GM12891 (cell line): ENCODE results near the gene MAP3K7CL.

Experiments
- POLR2A ChIP-seq: IDR thresholded peaks from 2 replicates; pipeline ENCODE4 v1.6.1; 2011; ENCODE audit warnings: low read depth, low read length, control low read depth
- POLR2AphosphoS5 ChIP-seq: IDR thresholded peaks from 2 replicates; pipeline ENCODE4 v1.6.1; 2011; ENCODE audit warnings: low read depth, low read length, control low read depth

GRCh38 chr21:29157080-29157479 lies 26.6 kb downstream of the MAP3K7CL start:
- TF ChIP-seq POLR2AphosphoS5 (no peak), POLR2A (no peak)
